HepG2 (cell line): Measurements from ENCODE around the gene TMBIM1. TPM values are rescaled to one million over a fixed set of nuclear protein-coding genes. Genes with fewer than 3 reads are reported as not detected.
A peak's percentile ranks its signal among the peaks of the same experiment; 100 is the strongest.

Experiments
- ATAC-seq: fragments of 200-7000 bp; cut with Tn5 transposase; 3 replicates; pipeline ENCODE4 v1.9.1; 2020; ENCODE audit warnings: mild to moderate bottlenecking, moderate library complexity
- BruUV-seq: library from RNA; stranded (reverse); fragments of 400-500 nt; replicated peaks from 2 replicates; lab custom pipeline; 2021; lab: Mats Ljungman, UMichigan
- CTCF ChIA-PET: fragments of 300-600 bp; formaldehyde crosslinking; extraction: SDS; loops from one replicate; lab custom pipeline; 2021; ENCODE audit warnings: low total read pairs, inconsistent platforms, low intra/inter-chr PET ratio; lab: Yijun Ruan, JAX
- POLR2A ChIA-PET: fragments of 350-600 bp; sonication (Branson Sonifier 250); formaldehyde crosslinking; loops from one replicate; lab custom pipeline; 2020; ENCODE audit warnings: antibody characterized with exemption, inconsistent platforms; lab: Yijun Ruan, JAX
- DNase-seq: peaks from one replicate; pipeline ENCODE4 v3.0.0-alpha.2; 2015; ENCODE audit warnings: low spot score
- FAIRE-seq: peaks from 3 replicates; lab custom pipeline; 2011; peaks lifted over from hg19 to GRCh38; lab: Jason Lieb, UNC
- H2AFZ ChIP-seq: one replicate; pipeline ENCODE4 v1.6.1; 2011; ENCODE audit warnings: low read length, inconsistent platforms
- H3K27ac ChIP-seq: fragments of 300-600 bp; 3 replicates; pipeline ENCODE4 v1.8.0; 2011; ENCODE audit warnings: mixed run types, mild to moderate bottlenecking, mixed read lengths, low read length, inconsistent platforms; ENCODE audit not compliant: insufficient read depth; ENCODE audit errors: extremely low read length
- H3K27me3 ChIP-seq, 2 experiments: fragments of 200-600 bp in 1 of 2; 2 replicates in 1 of 2; 3 replicates in 1 of 2; pipeline versions ENCODE4 v1.6.0 to v1.8.0; 2011; ENCODE audit warnings: low read length in 2 of 2, mild to moderate bottlenecking in 2 of 2, moderate library complexity in 2 of 2, inconsistent platforms in 1 of 2; ENCODE audit not compliant: insufficient read depth in 2 of 2, control insufficient read depth in 1 of 2
- H3K36me3 ChIP-seq, 2 experiments: fragments of 200-600 bp in 1 of 2; replicated peaks in 1 of 2; 2 replicates in 1 of 2; 3 replicates in 1 of 2; pipeline versions ENCODE4 v1.5.1 to v1.8.0; 2011; ENCODE audit warnings: low read length in 2 of 2, inconsistent platforms in 1 of 2; ENCODE audit not compliant: insufficient read depth in 2 of 2, control insufficient read depth in 1 of 2
- H3K4me1 ChIP-seq: 2 replicates; pipeline ENCODE4 v1.5.1; 2012; ENCODE audit warnings: low read length, inconsistent platforms; ENCODE audit not compliant: insufficient read depth
- H3K4me2 ChIP-seq: 2 replicates; pipeline ENCODE4 v1.6.0; 2011; ENCODE audit warnings: low read depth, low read length, inconsistent platforms
- H3K4me3 ChIP-seq, 3 experiments: fragments of 200-600 bp in 1 of 3; sonication (generic), shearing (Covaris generic) in 1 of 3; replicated peaks in 1 of 3; 2 replicates each; pipeline ENCODE4 v1.5.1; 2011 to 2016; ENCODE audit warnings: low read length in 3 of 3, inconsistent platforms in 2 of 3, low read depth in 2 of 3, mild to moderate bottlenecking in 2 of 3, control low read depth in 1 of 3, mixed read lengths in 1 of 3; ENCODE audit not compliant: insufficient read depth in 1 of 3
- H3K79me2 ChIP-seq: one replicate; pipeline ENCODE4 v1.6.1; 2011; ENCODE audit warnings: low read length, inconsistent platforms; ENCODE audit not compliant: insufficient read depth
- H3K9ac ChIP-seq: 2 replicates; pipeline ENCODE4 v1.6.0; 2011; ENCODE audit warnings: mild to moderate bottlenecking, low read depth, low read length, inconsistent platforms; ENCODE audit not compliant: insufficient read depth
- H3K9me3 ChIP-seq: 2 replicates; pipeline ENCODE4 v1.5.1; 2012; ENCODE audit warnings: mild to moderate bottlenecking, low read length
- H4K20me1 ChIP-seq: 2 replicates; pipeline ENCODE4 v1.6.0; 2011; ENCODE audit warnings: inconsistent platforms, mild to moderate bottlenecking, low read length, moderate library complexity; ENCODE audit not compliant: insufficient read depth
- ADNP ChIP-seq: sonication (generic); formaldehyde crosslinking; IDR thresholded peaks from 2 replicates; pipeline ENCODE4 v1.4.0; 2020; ENCODE audit warnings: missing genetic modification reagents
- GTF2F1 ChIP-seq: fragments of 150-350 bp; IDR thresholded peaks from 2 replicates; pipeline ENCODE4 v1.6.1; 2014; ENCODE audit warnings: low read length
- HOMEZ ChIP-seq: IDR thresholded peaks from 2 replicates; pipeline ENCODE4 v1.6.1; 2016; ENCODE audit warnings: low read depth
- RARG ChIP-seq: sonication (generic); formaldehyde crosslinking; IDR thresholded peaks from 2 replicates; pipeline ENCODE4 v1.4.0; 2020; ENCODE audit warnings: low read depth, mild to moderate bottlenecking, missing genetic modification reagents
- SIX1 ChIP-seq: sonication (generic); formaldehyde crosslinking; IDR thresholded peaks from 2 replicates; pipeline ENCODE4 v1.4.0; 2020; ENCODE audit warnings: missing genetic modification reagents, borderline replicate concordance
- ZBTB14 ChIP-seq: sonication (generic); formaldehyde crosslinking; IDR thresholded peaks from 2 replicates; pipeline ENCODE4 v1.4.0; 2020; ENCODE audit warnings: missing genetic modification reagents
- ZBTB33 ChIP-seq: sonication (generic); formaldehyde crosslinking; IDR thresholded peaks from 2 replicates; pipeline ENCODE4 v1.4.0; 2020; ENCODE audit warnings: missing genetic modification reagents
- ZBTB8A ChIP-seq: sonication (generic); formaldehyde crosslinking; IDR thresholded peaks from 2 replicates; pipeline ENCODE4 v1.4.0; 2020; ENCODE audit warnings: mild to moderate bottlenecking, low read depth, missing genetic modification reagents, borderline replicate concordance
- ZMYM4 ChIP-seq: sonication (generic); formaldehyde crosslinking; IDR thresholded peaks from 2 replicates; pipeline ENCODE4 v1.8.1; 2023; ENCODE audit warnings: mild to moderate bottlenecking, missing genetic modification reagents
- ZNF121 ChIP-seq: sonication (generic); formaldehyde crosslinking; IDR thresholded peaks from 2 replicates; pipeline ENCODE4 v1.5.0; 2020; ENCODE audit warnings: mild to moderate bottlenecking, missing genetic modification reagents
- ZNF207 ChIP-seq: fragments of 450-650 bp; IDR thresholded peaks from 2 replicates; pipeline ENCODE4 v1.6.1; 2016; ENCODE audit warnings: antibody characterized with exemption, borderline replicate concordance
- ZNF225 ChIP-seq: sonication (generic); formaldehyde crosslinking; IDR thresholded peaks from 2 replicates; pipeline ENCODE4 v1.4.0; 2020; ENCODE audit warnings: mild to moderate bottlenecking, missing genetic modification reagents
- ZNF251 ChIP-seq: sonication (generic); formaldehyde crosslinking; IDR thresholded peaks from 2 replicates; pipeline ENCODE4 v1.9.0; 2021; ENCODE audit warnings: mild to moderate bottlenecking, missing genetic modification reagents
- ZNF549 ChIP-seq: sonication (generic); formaldehyde crosslinking; IDR thresholded peaks from 2 replicates; pipeline ENCODE4 v1.5.0; 2020; ENCODE audit warnings: missing genetic modification reagents
- ZNF883 ChIP-seq: sonication (generic); formaldehyde crosslinking; IDR thresholded peaks from 2 replicates; pipeline ENCODE4 v1.5.1; 2020; ENCODE audit warnings: mild to moderate bottlenecking, missing genetic modification reagents; ENCODE audit errors: not compliant biosample characterization
- ZNF891 ChIP-seq: sonication (generic); formaldehyde crosslinking; IDR thresholded peaks from 2 replicates; pipeline ENCODE4 v1.5.0; 2020; ENCODE audit warnings: mild to moderate bottlenecking, missing genetic modification reagents
- ZSCAN29 ChIP-seq: sonication (generic); formaldehyde crosslinking; conservative IDR thresholded peaks from 2 replicates; pipeline ENCODE4 v1.4.0; 2020; ENCODE audit warnings: mild to moderate bottlenecking, missing genetic modification reagents
- WGBS: methylation state at CpG from one replicate; pipeline ENCODE4 v1.1.6; 2017; ENCODE audit warnings: low lambda C conversion rate; 5-methylcytosine and 5-hydroxymethylcytosine counted together
- in situ Hi-C: cut with HindIII; loops from 2 replicates; pipeline ENCODE4 v1.10.0; 2017; ENCODE audit warnings: low pct_unique_long_range_greater_than_20kb; ENCODE audit not compliant: extremely low pct_ligation_motif_present
- intact Hi-C: fragments of 100-400 bp; cut with micrococcal nuclease; formaldehyde crosslinking; loops from one replicate; pipeline ENCODE4 v1.10.0; 2022; ENCODE audit not compliant: unreplicated experiment
- polyA plus RNA-seq, 8 experiments: library from polyadenylated mRNA; depleted of rRNA in 3 of 8; stranded (reverse) in 7 of 8; unstranded in 1 of 8; fragments of >200 nt; fragmentation: Illumina TruSeq in 4 of 8; extraction: Trizol in 4 of 8; gene quantifications; 2 replicates each; pipeline versions ENCODE4 v1.2.1 to v1.2.3, GENCODE V29; 2011 to 2016; ENCODE audit warnings: low read depth in 4 of 8, missing spikeins in 1 of 8, mixed read lengths in 1 of 8; ENCODE audit not compliant: insufficient read depth in 1 of 8
- total RNA-seq, 5 experiments: library from RNA; depleted of rRNA; stranded (reverse); fragments of >200 nt; fragmentation: Illumina TruSeq; extraction: Trizol; gene quantifications; 2 replicates each; pipeline ENCODE4 v1.2.3, GENCODE V29; 2016; ENCODE audit warnings: low read depth in 1 of 5

TMBIM1 gene
- total and polyA plus RNA-seq, 2 of the 13 experiments (the other 11 are each of a cell fraction or from before 2014, with no cell fraction given) = 127 to 139 TPM

GRCh38 chr2:218264773-218265561, 27.3 kb downstream of the TMBIM1 start (continued):
- no peak for TF ChIP-seq HOMEZ (CRISPR knock-in tag)
- TF ChIP-seq ZBTB33 = peak; percentile 38; the same call in 1 of the 2 replicates
- TF ChIP-seq ZNF549 (CRISPR knock-in tag) = peak; percentile 99

GRCh38 chr2:218263817-218264641, 28.3 kb downstream of the TMBIM1 start:
- no peak; the same call in 2 of the 3 replicates for ATAC-seq
- ChIA-PET CTCF (no interaction called here), POLR2A (interaction anchor here (1.3 kb wide), 1 partner anchor 19 kb away, joined by 4 read pairs; no protein-coding TSS in a partner anchor)
- H3K4me3 ChIP-seq = peak overlapping the region in 1 of 3 experiments; percentile 22; a peak in 2 of 6 replicates
- H4K20me1 ChIP-seq = no peaks in the 10 kb centered on the region
- BruUV-seq = no TSS peak
- H3K4me1 ChIP-seq = peaks cover 77% of the 10 kb centered on the region
- H3K27me3 ChIP-seq = no peaks in the 10 kb centered on the region
- in situ Hi-C loops = no loop called here
- H3K27ac ChIP-seq = peak overlapping the region; percentile 56
- no peak overlapping the region for H2AFZ ChIP-seq
- no peak for FAIRE-seq
- H3K9ac ChIP-seq = peak overlapping the region; percentile 25; the same call in 1 of the 2 replicates
- peak overlapping the region; percentile 52 for H3K4me2 ChIP-seq
- H3K9me3 ChIP-seq = no peaks in the 10 kb centered on the region
- DNase-seq = no peak
- intact Hi-C loops = no loop called here
- H3K79me2 ChIP-seq = peaks cover under 1% of the 10 kb centered on the region
- WGBS = 87% methylated on average over 17 of the region's 17 CpGs
- peaks cover 19 to 40% of the 10 kb centered on the region in 2 experiments for H3K36me3 ChIP-seq
- TF ChIP-seq ZNF207 (no peak), GTF2F1 (no peak), ZNF225 (no peak), ZNF883 (CRISPR knock-in tag) (peak; percentile 21), ZNF121 (CRISPR knock-in tag) (no peak), ZBTB8A (CRISPR knock-in tag) (no peak), SIX1 (CRISPR knock-in tag) (no peak), RARG (no peak), ZNF891 (CRISPR knock-in tag) (no peak), ZNF251 (CRISPR knock-in tag) (no peak), ADNP (CRISPR knock-in tag) (no peak), ZSCAN29 (CRISPR knock-in tag) (no peak), ZBTB14 (CRISPR knock-in tag) (no peak), ZMYM4 (CRISPR knock-in tag) (no peak)
